ENCODE results near the gene NPSR1. TPM values are rescaled to one million over a fixed set of nuclear protein-coding genes. Genes with fewer than 3 reads are reported as not detected.

Gene NPSR1
- total and polyA plus RNA-seq, 11 donors, result not detected

DNA sequence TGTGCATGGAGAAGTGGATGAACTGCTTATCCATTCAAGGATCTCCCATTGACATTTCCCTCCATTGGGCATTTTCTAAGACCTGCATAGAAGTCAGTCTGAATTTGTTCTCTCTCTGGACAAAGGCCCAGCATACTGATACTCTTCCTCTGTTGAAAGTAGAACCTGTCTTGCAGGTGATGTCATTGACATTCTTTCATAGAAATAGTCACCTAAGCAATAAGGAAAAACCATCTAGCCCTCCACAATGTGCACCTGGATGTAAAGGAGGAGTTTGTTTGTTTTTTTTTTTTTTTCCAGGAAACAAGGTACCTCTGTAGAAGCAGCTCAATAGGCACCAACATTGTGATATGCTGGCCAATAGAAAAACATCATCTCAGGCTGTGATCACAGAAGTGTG, 228.8 kb downstream of the NPSR1 start:
- DNase-seq, result no peak
- H3K4me3 ChIP-seq, result no peak overlapping the region
- intact Hi-C loops (cut with DNase I), result no loop called here
- no peaks in the 10 kb centered on the region for H3K27me3 ChIP-seq
- ATAC-seq, result no peak
- peaks cover 0 to 17% (median 10%) of the 10 kb centered on the region in 12 donors for H3K9me3 ChIP-seq
- H3K36me3 ChIP-seq, result no peaks in the 10 kb centered on the region
- TF ChIP-seq POLR2A (IDR thresholded peaks at IDR 0.05), result no peak
- TF ChIP-seq, protein P1, sequence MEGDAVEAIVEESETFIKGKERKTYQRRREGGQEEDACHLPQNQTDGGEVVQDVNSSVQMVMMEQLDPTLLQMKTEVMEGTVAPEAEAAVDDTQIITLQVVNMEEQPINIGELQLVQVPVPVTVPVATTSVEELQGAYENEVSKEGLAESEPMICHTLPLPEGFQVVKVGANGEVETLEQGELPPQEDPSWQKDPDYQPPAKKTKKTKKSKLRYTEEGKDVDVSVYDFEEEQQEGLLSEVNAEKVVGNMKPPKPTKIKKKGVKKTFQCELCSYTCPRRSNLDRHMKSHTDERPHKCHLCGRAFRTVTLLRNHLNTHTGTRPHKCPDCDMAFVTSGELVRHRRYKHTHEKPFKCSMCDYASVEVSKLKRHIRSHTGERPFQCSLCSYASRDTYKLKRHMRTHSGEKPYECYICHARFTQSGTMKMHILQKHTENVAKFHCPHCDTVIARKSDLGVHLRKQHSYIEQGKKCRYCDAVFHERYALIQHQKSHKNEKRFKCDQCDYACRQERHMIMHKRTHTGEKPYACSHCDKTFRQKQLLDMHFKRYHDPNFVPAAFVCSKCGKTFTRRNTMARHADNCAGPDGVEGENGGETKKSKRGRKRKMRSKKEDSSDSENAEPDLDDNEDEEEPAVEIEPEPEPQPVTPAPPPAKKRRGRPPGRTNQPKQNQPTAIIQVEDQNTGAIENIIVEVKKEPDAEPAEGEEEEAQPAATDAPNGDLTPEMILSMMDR (IDR thresholded peaks at IDR 0.05), result no peak
- no peaks in the 10 kb centered on the region for H3K4me1 ChIP-seq
- H3K27ac ChIP-seq, result no peak overlapping the region

DNA sequence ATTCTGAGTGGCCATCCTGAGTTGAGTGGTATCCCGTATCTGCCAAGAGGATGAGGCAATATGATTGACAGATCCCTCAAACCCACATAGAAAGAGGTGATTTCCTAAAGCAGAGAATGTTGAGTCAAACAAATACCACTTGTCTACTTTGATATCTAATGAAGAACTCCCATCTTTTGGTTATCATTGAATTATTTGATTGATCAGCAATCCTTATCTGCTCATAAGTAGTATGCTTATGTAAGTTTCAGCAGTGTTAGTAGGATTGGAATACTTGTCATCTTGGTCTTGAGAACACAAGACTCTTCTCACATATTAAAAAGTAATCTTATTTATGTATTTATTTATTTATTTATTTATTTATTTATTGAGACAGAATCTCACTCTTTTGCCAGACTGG, 231.9 kb downstream of the NPSR1 start:
- peaks cover 0 to 5% (median 0%) of the 10 kb centered on the region in 12 donors for H3K9me3 ChIP-seq
- no peak for ATAC-seq
- H3K27ac ChIP-seq, result no peak overlapping the region
- H3K36me3 ChIP-seq, result no peaks in the 10 kb centered on the region
- 70 to 80% (median 75%) methylated on average over 1 of the region's 1 CpG for WGBS, 4 donors
- H3K27me3 ChIP-seq, result no peaks in the 10 kb centered on the region
- intact Hi-C loops (cut with DNase I), result no loop called here
- TF ChIP-seq, protein P1 (IDR thresholded peaks at IDR 0.05), result no peak
- no peak for TF ChIP-seq POLR2A (IDR thresholded peaks at IDR 0.05)
- H3K4me1 ChIP-seq, result no peaks in the 10 kb centered on the region
- no peak for DNase-seq
- no peak overlapping the region for H3K4me3 ChIP-seq

GRCh38 chr7:34895202-34895601, 237.2 kb downstream of the NPSR1 start:
- TF ChIP-seq POLR2A (IDR thresholded peaks at IDR 0.05), result no peak
- TF ChIP-seq, protein P1 (IDR thresholded peaks at IDR 0.05), result no peak
- H3K36me3 ChIP-seq, result no peaks in the 10 kb centered on the region
- no peak for ATAC-seq
- intact Hi-C loops (cut with DNase I), result no loop called here
- H3K4me1 ChIP-seq, result no peaks in the 10 kb centered on the region
- H3K4me3 ChIP-seq, result no peak overlapping the region
- no peaks in the 10 kb centered on the region for H3K27me3 ChIP-seq
- H3K27ac ChIP-seq, result no peak overlapping the region
- H3K9me3 ChIP-seq, result peaks cover 0 to 13% (median 7%) of the 10 kb centered on the region in 12 donors
- no peak for DNase-seq

All from heart left ventricle (tissue), 16 donors.